Activated T-helper 2 cell treated with anti-CD3 and anti-CD28 coated beads, Interferon-gamma antibody, Interleukin-2, Interleukin-4, amounts not matched to agents 10 μg/mL and 5 μg/mL and 100 μg/mL, durations not matched to agents 14 hours and 24 hours and 36 hours (primary cell): Measurements from ENCODE around the gene MAGEA12. TPM values are rescaled to one million over a fixed set of nuclear protein-coding genes. Genes with fewer than 3 reads are reported as not detected.

ENCODE experiments used
- total RNA-seq: library from RNA; stranded (reverse); gene quantifications from 2 replicates; pipeline ENCODE4 v1.2.3, GENCODE V29; 2022

Gene MAGEA12
- total RNA-seq, 1 donor from 2014 or later = not detected

Other genes starting within 250 kb of the MAGEA12 start
- 0.05 and 0.07 TPM in 2 replicates for gene GABRQ, start 95.9 kb upstream of the MAGEA12 start, total RNA-seq
- gene MAGEA3, start 35.0 kb upstream of the MAGEA12 start, total RNA-seq = not detected in 2 replicates
- gene CSAG2, start 24.5 kb upstream of the MAGEA12 start, total RNA-seq = not detected in 2 replicates
- gene MAGEA2B, start 19.1 kb upstream of the MAGEA12 start, total RNA-seq = not detected in 2 replicates
- not detected in 2 replicates for gene CSAG1, start within 50 bp of the MAGEA12 start, total RNA-seq
- gene MAGEA2, start 20.1 kb downstream of the MAGEA12 start, total RNA-seq = not detected in 2 replicates
- gene CSAG3, start 25.5 kb downstream of the MAGEA12 start, total RNA-seq = not detected in 2 replicates
- gene MAGEA6, start 35.9 kb downstream of the MAGEA12 start, total RNA-seq = not detected in 2 replicates
- gene CETN2, start 97.0 kb downstream of the MAGEA12 start, total RNA-seq = 9.9 and 11.3 TPM in 2 replicates
- gene NSDHL, start 97.3 kb downstream of the MAGEA12 start, total RNA-seq = 25.9 and 26.7 TPM in 2 replicates
- gene ZNF185, start 164.3 kb downstream of the MAGEA12 start, total RNA-seq = 0.68 and 0.83 TPM in 2 replicates